ENCODE data around the gene TBC1D14.

DNA sequence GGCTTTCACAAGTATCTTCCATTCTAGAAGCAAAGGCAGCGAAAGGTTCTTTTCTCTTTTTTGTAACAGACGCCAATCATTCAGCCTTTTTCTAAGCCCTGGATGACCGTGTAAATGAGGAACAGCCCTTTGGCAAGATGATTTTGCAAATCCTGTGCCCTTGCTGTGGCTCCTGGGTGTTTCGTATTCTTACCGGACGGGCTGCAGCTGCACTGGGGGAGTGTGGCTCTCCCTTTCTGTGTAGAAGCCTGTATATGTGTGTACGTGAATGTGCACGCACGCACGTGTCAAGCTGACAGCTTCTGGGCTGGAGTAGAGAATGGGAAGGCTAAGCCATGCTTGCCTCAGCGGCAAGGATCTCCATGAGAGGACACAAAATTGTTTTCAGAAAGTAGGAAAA lies 150.0 kb downstream of the TBC1D14 start:
- no peak for TF ChIP-seq DPF2 (IDR thresholded peaks at IDR 0.05)
- no peak for TF ChIP-seq ZNF274 (IDR thresholded peaks at IDR 0.05; ENCODE audit: borderline replicate concordance, low read depth, low read length)
- no peak for TF ChIP-seq CREB1 (IDR thresholded peaks at IDR 0.05)
- TF ChIP-seq CREB1 (CRISPR knock-in tag; IDR thresholded peaks at IDR 0.05): no peak
- no peak for TF ChIP-seq KDM1A (IDR thresholded peaks at IDR 0.05)

Data from K562 (cell line).